Activated effector memory CD4-positive, alpha-beta T cell treated with anti-CD3 and anti-CD28 coated beads, Interleukin-2, amount 50 U/mL, for 16 hours (primary cell): ENCODE measurements around the gene ANKDD1B.

Experiments
- DNase-seq: peaks from one replicate; pipeline ENCODE4 v3.0.0-alpha.2; 2020

The ANKDD1B gene

GRCh38 chr5:75616971-75617621 lies 5.8 kb downstream of the ANKDD1B start:
- no peak for DNase-seq

- DNase-seq: no peak
These were observed 6.6 kb downstream of the ANKDD1B start for GRCh38 chr5:75617736-75618352.

DNA sequence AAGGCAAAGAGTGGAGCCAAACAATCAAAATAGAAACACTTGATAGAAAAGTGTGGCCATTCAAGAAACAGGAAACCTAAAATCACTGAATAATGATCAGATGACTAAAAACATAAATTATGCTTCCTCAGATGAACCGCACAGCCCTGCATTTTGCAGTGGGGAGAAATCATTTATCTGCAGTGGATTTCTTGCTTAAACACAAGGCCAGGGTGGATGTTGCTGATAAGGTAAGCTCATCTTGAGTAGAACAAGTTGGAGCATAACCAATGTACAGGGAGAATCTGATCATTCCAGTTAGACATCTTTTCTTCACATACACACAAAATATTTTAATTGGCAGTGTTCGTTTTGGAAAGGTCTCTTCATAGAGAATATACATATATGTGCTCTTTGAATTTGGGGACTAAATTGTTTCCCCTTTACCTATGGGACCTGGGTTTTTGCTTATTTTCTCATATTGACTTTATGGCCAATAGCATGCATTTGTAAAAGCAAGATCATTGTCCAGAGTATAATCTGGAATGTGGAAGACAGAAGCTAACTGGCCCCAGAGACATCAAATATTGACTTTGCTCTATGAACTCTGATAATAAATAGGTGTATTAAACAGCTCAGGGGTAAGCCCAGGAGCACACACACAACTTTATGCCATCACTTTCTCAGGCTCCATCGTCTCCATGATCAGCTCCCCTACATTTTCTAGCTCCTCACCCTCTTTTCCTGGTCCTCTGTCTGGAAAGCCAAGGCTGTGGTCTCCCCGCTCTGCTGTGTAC lies 9.1 kb downstream of the ANKDD1B start:
- DNase-seq: no peak

GRCh38 chr5:75622564-75622963 lies 11.3 kb downstream of the ANKDD1B start:
- no peak for DNase-seq

GRCh38 chr5:75623846-75624245 lies 12.6 kb downstream of the ANKDD1B start:
- DNase-seq: no peak

DNA sequence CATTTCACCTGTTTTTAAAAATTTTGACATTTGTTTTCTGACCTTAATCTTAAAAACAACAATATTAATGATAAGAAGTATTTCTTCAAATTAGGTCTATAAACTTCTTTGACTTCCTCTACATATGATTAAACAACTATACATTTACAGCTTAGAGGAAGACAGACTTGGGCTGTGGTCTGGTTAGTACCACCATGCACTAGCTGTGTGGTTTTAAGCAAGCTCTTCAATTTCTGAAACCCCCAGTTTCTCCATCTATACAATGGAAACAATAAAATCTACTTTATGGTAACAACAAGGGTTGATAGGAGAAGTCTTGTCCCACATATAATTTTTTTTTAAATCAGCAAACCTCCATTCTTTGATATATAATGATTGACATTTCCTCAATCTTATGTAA lies 15.7 kb downstream of the ANKDD1B start:
- DNase-seq: no peak

GRCh38 chr5:75627801-75628200 lies 16.5 kb downstream of the ANKDD1B start:
- DNase-seq: no peak

- no peak for DNase-seq
These were observed 19.6 kb downstream of the ANKDD1B start for GRCh38 chr5:75630875-75631274.

DNA sequence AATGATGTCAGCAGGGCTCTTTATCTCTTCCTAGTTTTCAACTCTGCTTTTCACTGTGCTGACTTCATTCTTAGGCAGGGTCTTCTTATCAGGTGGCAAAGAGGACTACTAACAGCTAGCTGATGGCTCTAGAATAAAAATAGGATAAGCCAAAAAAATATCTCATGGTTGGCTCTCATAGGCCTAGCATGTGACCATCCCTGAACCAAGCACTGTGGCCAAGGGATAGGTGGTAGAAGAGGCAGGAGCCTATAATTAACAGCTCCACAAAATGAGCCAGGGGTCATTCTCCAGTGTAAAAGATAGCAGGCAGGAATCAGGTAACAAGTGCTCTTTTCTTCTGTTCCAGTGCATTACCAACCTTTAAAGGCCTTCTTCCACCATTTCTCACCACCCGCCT lies 21.1 kb downstream of the ANKDD1B start:
- DNase-seq: no peak

- no peak for DNase-seq
These were observed 26.7 kb downstream of the ANKDD1B start for GRCh38 chr5:75637949-75638348.

DNA sequence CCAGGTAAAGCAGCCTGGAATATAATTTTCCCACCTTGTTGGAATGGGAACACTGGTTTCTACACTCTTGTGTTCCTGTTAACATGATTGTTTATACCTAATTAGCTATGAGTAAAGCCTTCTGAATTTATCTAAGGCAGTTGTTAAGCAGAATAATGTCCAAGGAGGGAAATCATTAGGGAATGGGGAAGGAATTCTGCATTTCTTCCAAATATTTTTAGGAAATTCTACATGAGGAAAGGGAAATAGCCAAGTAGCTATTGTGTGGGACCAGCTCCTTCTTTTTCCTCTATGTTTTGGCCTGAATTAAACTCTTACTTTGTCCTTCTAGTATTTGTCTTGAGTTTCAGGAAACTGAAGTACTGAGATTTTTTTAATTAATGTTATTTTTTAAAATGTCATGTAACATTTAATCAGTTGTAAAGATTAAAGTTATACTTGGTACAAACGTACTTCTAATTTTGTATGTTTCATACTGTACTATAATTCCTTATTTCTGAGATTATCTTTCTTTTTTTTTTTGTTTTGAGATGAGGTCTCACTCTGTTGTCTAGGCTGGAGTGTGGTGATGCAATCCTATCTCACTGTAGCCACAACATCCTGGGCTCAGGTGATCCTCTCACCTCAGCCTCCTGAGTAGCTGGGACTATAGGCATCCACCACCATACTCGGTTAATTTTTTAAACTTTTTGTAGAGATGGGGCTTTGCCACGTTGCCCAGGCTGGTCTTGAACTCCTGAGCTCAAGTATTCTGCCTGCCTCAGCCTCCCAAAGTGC lies 28.5 kb downstream of the ANKDD1B start:
- DNase-seq: no peak

GRCh38 chr5:75640395-75640794 lies 29.1 kb downstream of the ANKDD1B start:
- no peak for DNase-seq

- DNase-seq: no peak
These were observed 29.6 kb downstream of the ANKDD1B start for GRCh38 chr5:75640826-75641225.

DNA sequence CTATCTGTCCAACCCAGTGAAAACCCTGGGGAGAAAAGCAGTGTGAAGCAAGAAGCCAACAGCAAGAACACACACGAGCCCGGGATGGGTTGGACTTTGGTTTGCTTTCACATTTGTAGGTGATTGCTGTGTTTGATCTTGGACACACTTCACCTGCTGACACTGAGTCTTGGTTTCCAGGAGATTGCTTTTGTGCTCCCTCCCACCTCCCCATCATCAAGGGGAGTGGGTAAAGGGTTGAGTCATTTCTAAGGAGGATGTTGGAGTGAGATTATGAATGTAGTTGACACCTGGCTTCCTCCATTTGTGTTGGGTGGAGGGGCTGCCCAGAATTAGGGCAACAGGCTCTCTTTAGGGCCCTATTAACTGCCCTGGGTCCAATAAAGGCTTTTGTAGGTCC lies 37.5 kb downstream of the ANKDD1B start:
- DNase-seq: no peak

DNA sequence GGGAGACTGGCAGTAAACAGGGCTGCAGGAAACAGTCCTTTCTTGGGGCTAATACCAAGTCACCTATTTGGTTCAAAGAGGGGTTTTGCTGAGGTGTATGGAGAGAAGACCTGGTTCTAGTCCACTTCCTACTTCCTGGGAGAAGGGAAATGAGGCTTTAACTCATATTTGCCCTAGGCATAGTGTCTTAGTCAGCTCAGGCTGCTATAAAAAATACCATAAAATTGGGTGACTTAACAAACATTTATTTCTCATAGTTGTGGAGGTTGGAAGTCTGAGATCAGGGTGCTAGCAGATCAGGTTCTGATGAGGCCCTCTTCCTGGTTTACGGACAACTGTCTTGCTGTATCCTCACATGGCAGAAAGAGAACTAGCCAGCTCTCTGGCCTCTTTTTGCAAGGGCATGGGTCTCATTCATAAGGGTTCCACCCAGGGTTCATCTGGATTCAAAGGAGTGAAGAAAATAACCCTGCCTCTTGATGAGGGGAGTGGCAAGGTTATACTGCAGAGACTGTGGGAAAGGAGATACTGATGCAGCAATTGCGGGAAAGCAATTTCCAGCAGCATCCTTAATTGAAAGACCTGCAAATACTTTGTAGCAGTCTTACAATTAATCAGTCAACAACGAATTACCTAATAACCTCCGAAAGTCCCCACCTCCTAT lies 40.5 kb downstream of the ANKDD1B start:
- DNase-seq: no peak

GRCh38 chr5:75653521-75653920 lies 42.3 kb downstream of the ANKDD1B start:
- DNase-seq: no peak

DNA sequence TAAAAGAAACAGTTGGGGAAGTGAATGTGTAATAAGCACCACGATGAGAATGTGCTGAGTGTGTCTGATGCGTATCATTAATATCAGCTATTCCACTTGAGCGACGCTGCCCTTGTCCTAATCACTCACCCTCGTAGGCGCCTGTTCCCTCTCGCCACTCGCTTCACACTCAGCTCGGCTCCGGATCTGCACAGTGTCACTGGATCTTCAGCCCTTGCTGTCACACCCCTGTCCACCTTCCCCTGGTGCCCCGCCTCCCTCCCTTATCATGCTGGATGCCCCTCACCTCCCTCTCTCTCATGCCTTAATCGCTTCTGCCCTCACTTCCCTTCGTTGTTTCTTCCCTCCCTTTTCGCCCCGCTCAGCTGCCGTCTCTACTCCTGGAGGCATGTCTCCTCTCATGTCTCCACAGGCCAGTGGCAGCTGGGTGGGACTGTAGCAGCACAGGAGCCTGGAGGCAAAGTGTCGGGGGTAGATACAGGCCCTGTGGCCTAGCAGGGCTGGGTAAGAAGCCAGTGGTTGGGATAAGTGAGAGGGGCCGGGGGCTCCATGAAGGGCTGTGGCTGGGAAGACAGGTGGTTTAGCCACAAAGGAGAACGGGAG lies 43.5 kb downstream of the ANKDD1B start:
- no peak for DNase-seq

DNA sequence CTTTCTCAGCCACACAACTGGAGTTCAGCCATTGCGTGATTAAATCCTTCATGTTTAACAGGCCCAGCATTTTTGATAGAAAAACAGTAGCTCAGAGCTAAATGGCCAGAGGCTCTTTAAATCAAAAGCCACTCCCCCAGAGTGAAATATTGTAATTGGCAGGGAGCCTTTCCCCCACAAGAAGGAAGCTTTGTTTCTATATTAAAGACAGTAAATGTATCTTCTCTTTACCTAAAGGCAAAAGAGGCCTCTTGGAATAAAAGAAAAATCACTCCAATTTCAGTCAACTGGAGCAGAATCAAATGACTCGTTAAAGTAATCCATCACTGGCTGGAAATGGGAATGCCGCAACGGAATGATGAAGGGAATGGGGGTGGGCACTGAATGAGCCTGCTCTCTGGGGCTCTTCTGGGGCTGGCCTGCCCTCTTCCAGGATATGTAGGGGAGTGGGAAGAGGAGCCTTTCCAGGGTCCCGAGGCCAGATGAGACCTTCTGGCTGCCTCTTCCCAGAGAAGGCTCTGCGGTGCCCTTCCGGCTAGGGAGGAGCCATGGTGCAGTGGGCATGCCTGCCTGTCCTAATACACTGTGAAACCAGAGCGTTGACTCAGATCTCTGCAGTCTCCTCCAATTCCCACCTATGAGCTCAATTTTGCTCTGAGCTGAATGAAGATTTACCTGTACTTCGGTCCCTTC lies 45.2 kb downstream of the ANKDD1B start:
- no peak for DNase-seq

- no peak for DNase-seq
These were observed 48.7 kb downstream of the ANKDD1B start for GRCh38 chr5:75659791-75660450.

- no peak for DNase-seq
These were observed 49.6 kb downstream of the ANKDD1B start for GRCh38 chr5:75660678-75661465.
